ENCODE measurements around the gene OR56B1.

- no peak for TF ChIP-seq CTCF (IDR thresholded peaks at IDR 0.05 in 4 of 5, conservative IDR thresholded peaks at IDR 0.05 in 1 of 5)
- no peak for TF ChIP-seq POLR2A (IDR thresholded peaks at IDR 0.05)
Measured at GRCh38 chr11:5722622-5723021, 13.6 kb upstream of the OR56B1 start.
